Hepatocyte (in vitro differentiated cells): ENCODE results near the gene C1QB. TPM values are rescaled to one million over a fixed set of nuclear protein-coding genes. Genes with fewer than 3 reads are reported as not detected.

Source experiments
- DNase-seq: peaks from one replicate; pipeline ENCODE4 v3.0.0-alpha.2; 2016; ENCODE audit warnings: low spot score
- H2AFZ ChIP-seq: fragments of 200-600 bp; sonication (generic); 2 replicates; pipeline ENCODE4 v1.6.0; 2016; ENCODE audit warnings: antibody characterized with exemption, mild to moderate bottlenecking
- H3K27ac ChIP-seq: fragments of 200-600 bp; sonication (generic); 2 replicates; pipeline ENCODE4 v1.5.1; 2016; ENCODE audit warnings: mild to moderate bottlenecking
- H3K27me3 ChIP-seq: fragments of 200-600 bp; sonication (generic); 2 replicates; pipeline ENCODE4 v1.6.1; 2016
- H3K36me3 ChIP-seq: fragments of 200-600 bp; sonication (generic); replicated peaks from 2 replicates; pipeline ENCODE4 v1.5.1; 2016; ENCODE audit warnings: low read depth; ENCODE audit not compliant: insufficient read depth
- H3K4me1 ChIP-seq: fragments of 200-600 bp; sonication (generic); 2 replicates; pipeline ENCODE4 v1.5.1; 2016; ENCODE audit warnings: mild to moderate bottlenecking, moderate library complexity; ENCODE audit not compliant: insufficient read depth
- H3K4me2 ChIP-seq: fragments of 200-600 bp; sonication (generic); 2 replicates; pipeline ENCODE4 v1.6.0; 2016
- H3K4me3 ChIP-seq: fragments of 200-600 bp; sonication (generic); 2 replicates; pipeline ENCODE4 v1.5.1; 2016; ENCODE audit warnings: mild to moderate bottlenecking
- H3K79me2 ChIP-seq: fragments of 200-600 bp; sonication (generic); 2 replicates; pipeline ENCODE4 v1.6.0; 2017; ENCODE audit warnings: mild to moderate bottlenecking
- H3K9me2 ChIP-seq: fragments of 200-600 bp; sonication (generic); replicated peaks from 2 replicates; pipeline ENCODE4 v1.6.0; 2017; ENCODE audit warnings: mild to moderate bottlenecking; ENCODE audit not compliant: insufficient read depth
- H3K9me3 ChIP-seq: fragments of 200-600 bp; sonication (generic); 2 replicates; pipeline ENCODE4 v1.5.1; 2016; ENCODE audit warnings: low read depth, mild to moderate bottlenecking
- H4K20me1 ChIP-seq: fragments of 200-600 bp; sonication (generic); 2 replicates; pipeline ENCODE4 v1.6.0; 2016; ENCODE audit warnings: mild to moderate bottlenecking; ENCODE audit not compliant: insufficient read depth, poor library complexity, severe bottlenecking
- CTCF ChIP-seq: fragments of 200-600 bp; sonication (generic); IDR thresholded peaks from 2 replicates; pipeline ENCODE4 v1.5.1; 2016; ENCODE audit warnings: antibody characterized with exemption, mild to moderate bottlenecking; ENCODE audit not compliant: poor library complexity
- EZH2 ChIP-seq: fragments of 200-600 bp; sonication (generic); IDR thresholded peaks from 2 replicates; pipeline ENCODE4 v1.6.1; 2016; ENCODE audit warnings: antibody characterized with exemption, mild to moderate bottlenecking, borderline replicate concordance
- EZH2phosphoT487 ChIP-seq: fragments of 200-600 bp; sonication (generic); IDR thresholded peaks from one replicate; pipeline ENCODE4 v1.6.1; 2018; ENCODE audit warnings: antibody characterized with exemption, mild to moderate bottlenecking, low read depth, moderate library complexity; ENCODE audit not compliant: unreplicated experiment, severe bottlenecking
- WGBS: methylation state at CpG from one replicate; pipeline ENCODE4 v1.1.6; 2016; ENCODE audit warnings: low lambda C conversion rate; ENCODE audit errors: missing lambda C conversion rate; 5-methylcytosine and 5-hydroxymethylcytosine counted together
- polyA plus RNA-seq: library from polyadenylated mRNA; unstranded; fragments of >200 nt; fragmentation: Nextera tagmentation; extraction: Ambion mirVana; gene quantifications from 2 replicates; pipeline ENCODE4 v1.2.1, GENCODE V29; 2016
- total RNA-seq: library from RNA; depleted of rRNA; stranded (reverse); fragments of >200 nt; gene quantifications from 2 replicates; pipeline ENCODE4 v1.2.3, GENCODE V29; 2014

Gene C1QB
- total and polyA plus RNA-seq, 2 experiments from 2014 or later = 10.3 to 11.9 TPM

- no peaks in the 10 kb centered on the region for H3K36me3 ChIP-seq
- no peaks in the 10 kb centered on the region for H3K9me3 ChIP-seq
- peaks cover 60% of the 10 kb centered on the region for H3K27me3 ChIP-seq
- DNase-seq = no peak
- TF ChIP-seq EZH2 = no peak
- TF ChIP-seq EZH2phosphoT487 = no peak
- no peak for TF ChIP-seq CTCF
- H4K20me1 ChIP-seq = no peaks in the 10 kb centered on the region
- H2AFZ ChIP-seq = no peak overlapping the region
- no peaks in the 10 kb centered on the region for H3K79me2 ChIP-seq
- WGBS = 36% methylated on average over 6 of the region's 6 CpGs
- no peak overlapping the region for H3K4me2 ChIP-seq
- H3K9me2 ChIP-seq = no peaks in the 10 kb centered on the region
- H3K27ac ChIP-seq = no peak overlapping the region
- H3K4me3 ChIP-seq = no peak overlapping the region
- H3K4me1 ChIP-seq = no peaks in the 10 kb centered on the region
These were observed 43.7 kb upstream of the C1QB start for GRCh38 chr1:22609291-22609690.

GRCh38 chr1:22611530-22611947 lies 41.5 kb upstream of the C1QB start:
- Histone ChIP-seq H2AFZ (no peak overlapping the region), H3K4me3 (no peak overlapping the region), H3K27ac (no peak overlapping the region), H3K9me2 (no peaks in the 10 kb centered on the region), H4K20me1 (no peaks in the 10 kb centered on the region), H3K27me3 (peaks cover 50% of the 10 kb centered on the region), H3K4me2 (no peak overlapping the region), H3K9me3 (no peaks in the 10 kb centered on the region), H3K4me1 (no peaks in the 10 kb centered on the region), H3K79me2 (no peaks in the 10 kb centered on the region), H3K36me3 (no peaks in the 10 kb centered on the region)
- DNase-seq = peak; percentile 82
- TF ChIP-seq CTCF (no peak), EZH2 (no peak)
- WGBS = 26% methylated on average over 7 of the region's 7 CpGs

GRCh38 chr1:22612671-22613571 lies 40.1 kb upstream of the C1QB start:
- H3K27ac ChIP-seq = no peak overlapping the region
- H3K27me3 ChIP-seq = peaks cover 49% of the 10 kb centered on the region
- no peaks in the 10 kb centered on the region for H3K9me2 ChIP-seq
- H4K20me1 ChIP-seq = no peaks in the 10 kb centered on the region
- no peaks in the 10 kb centered on the region for H3K79me2 ChIP-seq
- H2AFZ ChIP-seq = no peak overlapping the region
- 55% methylated on average over 11 of the region's 12 CpGs for WGBS
- no peaks in the 10 kb centered on the region for H3K36me3 ChIP-seq
- no peak overlapping the region for H3K4me3 ChIP-seq
- no peaks in the 10 kb centered on the region for H3K4me1 ChIP-seq
- H3K4me2 ChIP-seq = no peak overlapping the region
- DNase-seq = no peak
- no peaks in the 10 kb centered on the region for H3K9me3 ChIP-seq
- TF ChIP-seq CTCF (no peak), EZH2 (no peak), EZH2phosphoT487 (no peak)
